ENCODE results near the gene IGSF1. TPM values are rescaled to one million over a fixed set of nuclear protein-coding genes. Genes with fewer than 3 reads are reported as not detected.
"Not testable (repeated sequence)": the region's sequence is repeated elsewhere in the genome, so short reads cannot be mapped to it uniquely, and the experiment has no call there.

Gene IGSF1
- total RNA-seq, 2 donors from 2014 or later: 0.10 to 0.19 TPM

- H3K4me3 ChIP-seq: no peak overlapping the region
- H3K36me3 ChIP-seq: no peaks in the 10 kb centered on the region
- DNase-seq: no peak
- TF ChIP-seq CTCF (IDR thresholded peaks at IDR 0.05): no peak
- intact Hi-C loops (cut with DNase I): no loop called here
- H3K27ac ChIP-seq: no peak overlapping the region
- H3K9ac ChIP-seq (ENCODE audit: low read depth in 2 of 2, low read length in 2 of 2): no peak overlapping the region
- H3K9me3 ChIP-seq: no peaks in the 10 kb centered on the region
- no peaks in the 10 kb centered on the region for H3K4me1 ChIP-seq
- no peaks in the 10 kb centered on the region for H3K27me3 ChIP-seq
Observed at GRCh38 chrX:131262738-131263679, 26.1 kb downstream of the IGSF1 start.

GRCh38 chrX:131262200-131262599 is 26.9 kb downstream of the IGSF1 start:
- Histone ChIP-seq H3K27me3 (no peaks in the 10 kb centered on the region), H3K9ac (ENCODE audit: low read depth in 2 of 2, low read length in 2 of 2) (no peak overlapping the region)

GRCh38 chrX:131257367-131257766 is 31.7 kb downstream of the IGSF1 start:
- TF ChIP-seq CTCF (IDR thresholded peaks at IDR 0.05): no peak
- Histone ChIP-seq H3K4me1 (no peaks in the 10 kb centered on the region), H3K9me3 (no peaks in the 10 kb centered on the region), H3K27me3 (no peaks in the 10 kb centered on the region), H3K27ac (no peak overlapping the region), H3K4me3 (no peak overlapping the region), H3K36me3 (no peaks in the 10 kb centered on the region), H3K9ac (ENCODE audit: low read depth in 2 of 2, low read length in 2 of 2) (no peak overlapping the region)
- no peak for DNase-seq
- intact Hi-C loops (cut with DNase I): no loop called here

More at GRCh38 chrX:131262200-131262599, 26.9 kb downstream of the IGSF1 start:
- Histone ChIP-seq H3K4me3 (no peak overlapping the region), H3K27ac (no peak overlapping the region), H3K9me3 (no peaks in the 10 kb centered on the region), H3K4me1 (no peaks in the 10 kb centered on the region), H3K36me3 (no peaks in the 10 kb centered on the region)
- no peak for TF ChIP-seq CTCF (IDR thresholded peaks at IDR 0.05)
- DNase-seq: no peak
- intact Hi-C loops (cut with DNase I): no loop called here

- H3K27me3 ChIP-seq; H3K9ac ChIP-seq (ENCODE audit: low read depth in 2 of 2, low read length in 2 of 2); H3K27ac ChIP-seq; DNase-seq; H3K36me3 ChIP-seq; intact Hi-C loops (cut with DNase I); H3K4me1 ChIP-seq; H3K4me3 ChIP-seq; H3K9me3 ChIP-seq: not testable (repeated sequence)
Observed at GRCh38 chrX:131250984-131251738, 37.9 kb downstream of the IGSF1 start.

GRCh38 chrX:131239057-131239456 is 50.0 kb downstream of the IGSF1 start:
- Histone ChIP-seq H3K4me1 (no peaks in the 10 kb centered on the region), H3K9ac (ENCODE audit: low read depth in 2 of 2, low read length in 2 of 2) (no peak overlapping the region), H3K27ac (no peak overlapping the region), H3K9me3 (no peaks in the 10 kb centered on the region), H3K4me3 (no peak overlapping the region), H3K36me3 (no peaks in the 10 kb centered on the region), H3K27me3 (no peaks in the 10 kb centered on the region)
- intact Hi-C loops (cut with DNase I): no loop called here
- no peak for TF ChIP-seq CTCF (IDR thresholded peaks at IDR 0.05)
- no peak for DNase-seq

Measured in colonic mucosa (tissue), 4 donors.